GM12892 (cell line): ENCODE data around the gene DAP.

ENCODE experiments used
- POLR2A ChIP-seq: IDR thresholded peaks from 2 replicates; pipeline ENCODE4 v1.6.1; 2011; ENCODE audit warnings: low read depth, low read length, control low read depth
- POLR2AphosphoS5 ChIP-seq: IDR thresholded peaks from 2 replicates; pipeline ENCODE4 v1.6.1; 2011; ENCODE audit warnings: low read depth, low read length, control low read depth
- TAF1 ChIP-seq: IDR thresholded peaks from 2 replicates; pipeline ENCODE4 v1.6.1; 2011; ENCODE audit warnings: low read depth, mild to moderate bottlenecking, control low read depth, low read length, borderline replicate concordance

- TF ChIP-seq POLR2A (no peak), TAF1 (no peak), POLR2AphosphoS5 (no peak)
Measured at GRCh38 chr5:10660720-10661387, 100.2 kb downstream of the DAP start.
